GM21576 (cell line): ENCODE data around the gene KLHDC8A.
"Not testable (repeated sequence)": the region's sequence is repeated elsewhere in the genome, so short reads cannot be mapped to it uniquely, and the experiment has no call there.

Source experiments
- ATAC-seq: cut with Tn5 transposase; IDR thresholded peaks from one replicate; pipeline ENCODE4 v1.9.1; 2021; ENCODE audit warnings: mild to moderate bottlenecking, moderate library complexity; ENCODE audit not compliant: unreplicated experiment

Gene KLHDC8A

GRCh38 chr1:205371871-205372660 is 15.3 kb upstream of the KLHDC8A start:
- ATAC-seq, result no peak

- no peak for ATAC-seq
Measured at GRCh38 chr1:205370780-205371179, 14.1 kb upstream of the KLHDC8A start.

GRCh38 chr1:205369701-205370123 is 13.0 kb upstream of the KLHDC8A start:
- no peak for ATAC-seq

GRCh38 chr1:205368478-205368877 is 11.8 kb upstream of the KLHDC8A start:
- no peak for ATAC-seq

GRCh38 chr1:205365945-205366463 is 9.3 kb upstream of the KLHDC8A start:
- ATAC-seq, result no peak

GRCh38 chr1:205365086-205365485 is 8.4 kb upstream of the KLHDC8A start:
- ATAC-seq, result not testable (repeated sequence)

DNA sequence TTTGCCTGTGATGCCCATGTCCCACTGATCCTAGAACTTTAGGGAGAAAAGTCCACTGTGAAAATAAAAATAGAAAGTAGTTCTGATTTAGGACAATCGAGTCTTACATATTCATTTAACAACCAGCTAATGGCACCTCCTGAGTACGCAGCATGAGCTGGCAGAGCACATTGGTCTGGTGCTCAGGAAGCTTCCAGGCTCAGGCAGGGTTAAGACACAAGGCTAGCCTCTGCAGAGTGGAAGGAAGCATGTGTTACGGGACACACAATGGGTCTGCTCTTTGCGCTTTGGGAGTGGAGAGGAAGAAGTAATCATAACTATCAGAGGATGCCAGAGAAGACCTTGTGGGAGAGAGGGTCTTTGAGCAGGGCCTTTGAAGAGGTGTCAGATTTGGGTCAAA is 4.2 kb upstream of the KLHDC8A start:
- ATAC-seq, result no peak

GRCh38 chr1:205359771-205360565 is 3.2 kb upstream of the KLHDC8A start:
- no peak for ATAC-seq

GRCh38 chr1:205358579-205358978 is 1.9 kb upstream of the KLHDC8A start:
- no peak for ATAC-seq

- ATAC-seq, result no peak
Measured at GRCh38 chr1:205357567-205357966, 845 bp upstream of the KLHDC8A start.

DNA sequence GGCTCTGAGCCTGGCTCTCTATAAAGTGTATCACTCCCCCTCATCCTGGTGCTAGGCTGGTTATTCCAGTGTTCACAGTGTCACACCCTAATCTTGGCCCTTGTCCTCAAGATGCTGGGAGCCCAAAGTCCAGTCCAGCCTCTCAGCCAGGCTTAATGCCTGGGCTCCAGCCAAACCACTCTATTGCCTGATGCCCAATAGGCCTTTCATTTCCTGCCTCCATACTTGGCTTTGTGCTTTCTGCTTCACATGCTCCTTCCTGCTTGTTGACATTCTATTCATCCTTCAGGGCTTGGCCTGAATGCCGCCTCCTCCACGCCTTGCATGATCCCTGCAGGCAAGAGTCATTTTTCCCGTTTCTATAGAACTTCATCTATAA is 1.7 kb downstream of the KLHDC8A start:
- ATAC-seq, result no peak

GRCh38 chr1:205354259-205355074 is 2.3 kb downstream of the KLHDC8A start:
- no peak for ATAC-seq

- no peak for ATAC-seq
Measured at GRCh38 chr1:205353612-205354011, 3.1 kb downstream of the KLHDC8A start.

DNA sequence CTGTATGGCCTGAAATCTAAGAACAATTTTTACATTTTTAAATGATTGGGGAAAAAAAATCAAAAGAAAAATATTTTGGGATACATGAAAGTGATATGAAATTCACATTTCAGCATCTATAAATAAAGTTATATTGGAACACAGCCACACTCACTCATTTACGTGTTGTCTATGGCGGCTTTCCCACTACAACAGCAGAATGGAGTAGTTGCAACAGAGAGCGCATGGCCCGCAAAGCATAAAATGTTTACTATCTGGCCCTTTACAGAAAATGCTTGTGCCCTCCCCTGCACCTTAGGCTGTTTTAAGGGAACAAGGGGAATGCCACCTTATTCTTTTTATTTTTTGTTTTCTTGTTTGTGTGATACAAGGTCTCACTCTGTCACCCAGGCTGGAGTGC is 3.5 kb downstream of the KLHDC8A start:
- no peak for ATAC-seq

DNA sequence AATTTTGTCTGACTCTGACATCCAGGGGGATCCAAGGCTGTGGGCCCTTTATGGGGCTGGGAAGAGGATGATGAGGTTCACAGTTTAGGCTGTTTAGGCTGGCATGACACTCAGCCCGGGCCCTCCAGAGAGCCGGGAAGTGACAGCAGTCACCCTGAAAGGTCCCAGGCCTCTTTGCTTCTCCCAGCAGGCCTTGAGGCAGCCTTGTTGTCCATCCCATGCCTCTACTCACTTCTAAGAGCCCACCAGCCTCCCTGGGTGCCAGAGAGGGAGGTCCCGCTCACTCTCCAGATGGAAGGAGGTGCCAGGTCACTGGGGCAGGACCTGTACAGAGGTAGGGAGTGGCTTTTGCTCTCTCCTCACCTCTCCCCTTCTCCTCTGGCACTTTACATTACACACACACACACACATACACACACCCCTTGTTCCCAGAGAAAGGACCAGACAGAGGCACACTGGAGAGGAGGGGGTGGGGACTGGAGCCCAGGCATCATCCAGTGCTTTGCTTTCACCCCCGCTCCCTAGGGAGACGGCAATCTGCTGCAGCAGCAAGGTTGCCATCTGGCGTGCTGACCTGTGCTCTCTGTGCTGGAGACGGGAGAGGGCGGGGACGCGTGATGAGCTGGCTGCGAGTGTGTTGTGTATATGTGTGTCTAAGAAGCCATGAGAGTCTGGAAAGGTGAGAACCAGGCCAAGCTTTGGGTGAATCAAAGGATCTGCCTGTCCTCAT is 4.6 kb downstream of the KLHDC8A start:
- ATAC-seq, result no peak

GRCh38 chr1:205350691-205351141 is 6.0 kb downstream of the KLHDC8A start:
- no peak for ATAC-seq

GRCh38 chr1:205350124-205350523 is 6.6 kb downstream of the KLHDC8A start:
- ATAC-seq, result no peak

- ATAC-seq, result no peak
Measured at GRCh38 chr1:205348554-205349487, 7.9 kb downstream of the KLHDC8A start.

DNA sequence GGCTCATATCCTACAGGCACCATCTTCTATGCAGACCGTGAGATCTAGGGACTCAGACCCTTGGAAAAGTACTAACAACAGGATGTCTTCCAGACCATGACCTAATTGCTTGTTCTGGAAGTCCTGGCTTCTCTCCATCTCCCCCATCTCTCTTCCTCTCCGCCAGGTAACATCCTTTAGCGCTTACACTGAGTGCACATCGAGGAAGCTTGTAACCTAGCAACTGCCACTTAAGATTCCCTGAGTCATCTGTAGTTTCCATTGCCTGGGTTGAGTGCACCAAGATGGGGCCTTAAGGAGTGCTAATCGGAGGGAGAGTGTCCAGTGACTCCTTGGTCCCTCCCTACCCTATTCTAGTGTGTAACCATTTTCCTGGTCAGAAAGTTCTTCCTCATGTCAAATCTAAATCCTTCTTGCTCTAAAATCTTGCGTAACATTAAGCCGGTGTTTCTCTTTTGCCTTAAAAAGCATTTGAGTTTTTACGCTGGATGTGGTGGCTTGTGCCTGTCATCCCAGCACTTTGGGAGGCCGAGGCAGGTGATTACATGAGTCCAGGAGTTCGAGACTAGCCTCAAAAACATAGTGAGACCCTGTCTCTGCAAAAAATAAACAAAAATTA is 9.7 kb downstream of the KLHDC8A start:
- no peak for ATAC-seq
